ENCODE measurements around the gene GRIK4. TPM values are rescaled to one million over a fixed set of nuclear protein-coding genes. Genes with fewer than 3 reads are reported as not detected.

Gene GRIK4
- total RNA-seq, 1 donor from 2014 or later = not detected

GRCh38 chr11:120998581-120998980 is 487.0 kb downstream of the GRIK4 start:
- TF ChIP-seq CTCF (IDR thresholded peaks at IDR 0.05; ENCODE audit: unreplicated experiment) = no peak
- no peak for DNase-seq (ENCODE audit: low spot score, unreplicated experiment)
- Mint-ChIP-seq H3K4me3 (ENCODE audit: low read depth) (no peak overlapping the region), H3K9me3 (ENCODE audit: low read depth) (no peaks in the 10 kb centered on the region), H3K27ac (no peak overlapping the region), H3K4me1 (ENCODE audit: low read depth) (peaks cover 14% of the 10 kb centered on the region), H3K27me3 (no peaks in the 10 kb centered on the region), H3K36me3 (ENCODE audit: insufficient read depth) (no peaks in the 10 kb centered on the region)

- peaks cover 14% of the 10 kb centered on the region for H3K4me1 Mint-ChIP-seq (ENCODE audit: low read depth)
- DNase-seq (ENCODE audit: low spot score, unreplicated experiment) = no peak
- no peaks in the 10 kb centered on the region for H3K9me3 Mint-ChIP-seq (ENCODE audit: low read depth)
- peaks cover 5% of the 10 kb centered on the region for H3K27me3 Mint-ChIP-seq
- no peak overlapping the region for H3K27ac Mint-ChIP-seq
- no peak for TF ChIP-seq CTCF (IDR thresholded peaks at IDR 0.05; ENCODE audit: unreplicated experiment)
- no peaks in the 10 kb centered on the region for H3K36me3 Mint-ChIP-seq (ENCODE audit: insufficient read depth)
- H3K4me3 Mint-ChIP-seq (ENCODE audit: low read depth) = no peak overlapping the region
Measured at GRCh38 chr11:121004206-121004840, 492.8 kb downstream of the GRIK4 start.

GRCh38 chr11:121006922-121007321 is 495.4 kb downstream of the GRIK4 start:
- no peak for DNase-seq (ENCODE audit: low spot score, unreplicated experiment)
- Mint-ChIP-seq H3K4me1 (ENCODE audit: low read depth) (peaks cover 2% of the 10 kb centered on the region), H3K36me3 (ENCODE audit: insufficient read depth) (no peaks in the 10 kb centered on the region), H3K9me3 (ENCODE audit: low read depth) (peaks cover 4% of the 10 kb centered on the region), H3K27ac (no peak overlapping the region), H3K4me3 (ENCODE audit: low read depth) (no peak overlapping the region), H3K27me3 (peaks cover 5% of the 10 kb centered on the region)
- TF ChIP-seq CTCF (IDR thresholded peaks at IDR 0.05; ENCODE audit: unreplicated experiment) = no peak

DNA sequence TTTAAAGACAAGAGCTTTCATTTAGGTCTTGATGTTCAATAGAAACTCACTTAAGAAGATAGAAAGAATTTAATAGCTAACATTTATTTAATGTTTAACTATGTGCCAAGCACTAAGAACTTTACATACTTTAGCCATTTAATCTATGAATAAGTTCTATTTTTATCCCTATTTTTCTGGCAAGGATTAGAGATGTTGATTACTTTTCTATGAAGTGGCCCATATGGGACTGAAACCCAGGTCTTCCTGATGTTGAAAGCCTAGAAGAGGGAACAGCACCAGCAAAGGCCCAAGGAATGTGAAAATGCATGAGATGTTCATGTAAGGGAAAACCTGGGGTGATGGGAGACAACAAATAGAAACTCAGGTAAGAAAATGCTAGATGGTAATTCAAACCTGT is 497.0 kb downstream of the GRIK4 start:
- Mint-ChIP-seq H3K4me1 (ENCODE audit: low read depth) (no peaks in the 10 kb centered on the region), H3K36me3 (ENCODE audit: insufficient read depth) (no peaks in the 10 kb centered on the region), H3K27ac (no peak overlapping the region), H3K9me3 (ENCODE audit: low read depth) (peaks cover 4% of the 10 kb centered on the region), H3K4me3 (ENCODE audit: low read depth) (no peak overlapping the region), H3K27me3 (peaks cover 5% of the 10 kb centered on the region)
- no peak for TF ChIP-seq CTCF (IDR thresholded peaks at IDR 0.05; ENCODE audit: unreplicated experiment)
- no peak for DNase-seq (ENCODE audit: low spot score, unreplicated experiment)

DNA sequence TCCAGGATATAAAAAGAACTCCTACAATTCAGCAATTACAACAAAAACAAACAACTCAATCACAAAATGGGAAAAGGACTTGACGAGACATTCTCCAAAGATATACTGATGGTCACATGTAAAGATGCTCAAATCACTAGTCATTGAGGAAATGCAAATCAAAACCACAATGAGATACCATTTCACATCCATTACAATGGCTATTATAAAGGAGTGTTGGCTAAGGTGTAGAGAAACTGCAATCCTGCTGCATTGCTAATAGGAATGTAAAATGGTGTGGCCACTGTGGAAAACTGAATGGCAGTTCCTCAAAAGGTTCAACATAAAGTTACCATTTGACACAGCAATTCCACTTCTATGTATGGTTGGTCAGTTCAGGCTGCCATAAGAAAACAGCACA is 500.5 kb downstream of the GRIK4 start:
- Mint-ChIP-seq H3K4me3 (ENCODE audit: low read depth) (no peak overlapping the region), H3K27me3 (peaks cover 5% of the 10 kb centered on the region), H3K4me1 (ENCODE audit: low read depth) (no peaks in the 10 kb centered on the region), H3K36me3 (ENCODE audit: insufficient read depth) (no peaks in the 10 kb centered on the region), H3K9me3 (ENCODE audit: low read depth) (peaks cover 4% of the 10 kb centered on the region), H3K27ac (no peak overlapping the region)
- DNase-seq (ENCODE audit: low spot score, unreplicated experiment) = no peak
- TF ChIP-seq CTCF (IDR thresholded peaks at IDR 0.05; ENCODE audit: unreplicated experiment) = no peak
